RPMI7951 (cell line): ENCODE measurements around the gene MESP2. TPM values are rescaled to one million over a fixed set of nuclear protein-coding genes. Genes with fewer than 3 reads are reported as not detected.

Experiments
- DNase-seq: peaks from one replicate; pipeline ENCODE4 v3.0.0-alpha.2; 2012; ENCODE audit warnings: low read depth
- total RNA-seq: library from RNA; depleted of rRNA; stranded (reverse); fragments of >200 nt; shearing (Covaris generic); gene quantifications from 2 replicates; pipeline ENCODE4 v1.2.3, GENCODE V29; 2014; rRNA removed

Gene MESP2, protein sequence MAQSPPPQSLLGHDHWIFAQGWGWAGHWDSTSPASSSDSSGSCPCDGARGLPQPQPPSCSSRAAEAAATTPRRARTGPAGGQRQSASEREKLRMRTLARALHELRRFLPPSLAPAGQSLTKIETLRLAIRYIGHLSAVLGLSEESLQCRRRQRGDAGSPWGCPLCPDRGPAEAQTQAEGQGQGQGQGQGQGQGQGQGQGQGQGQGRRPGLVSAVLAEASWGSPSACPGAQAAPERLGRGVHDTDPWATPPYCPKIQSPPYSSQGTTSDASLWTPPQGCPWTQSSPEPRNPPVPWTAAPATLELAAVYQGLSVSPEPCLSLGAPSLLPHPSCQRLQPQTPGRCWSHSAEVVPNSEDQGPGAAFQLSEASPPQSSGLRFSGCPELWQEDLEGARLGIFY
- 1.8 and 2.6 TPM in 2 replicates for total RNA-seq

DNA sequence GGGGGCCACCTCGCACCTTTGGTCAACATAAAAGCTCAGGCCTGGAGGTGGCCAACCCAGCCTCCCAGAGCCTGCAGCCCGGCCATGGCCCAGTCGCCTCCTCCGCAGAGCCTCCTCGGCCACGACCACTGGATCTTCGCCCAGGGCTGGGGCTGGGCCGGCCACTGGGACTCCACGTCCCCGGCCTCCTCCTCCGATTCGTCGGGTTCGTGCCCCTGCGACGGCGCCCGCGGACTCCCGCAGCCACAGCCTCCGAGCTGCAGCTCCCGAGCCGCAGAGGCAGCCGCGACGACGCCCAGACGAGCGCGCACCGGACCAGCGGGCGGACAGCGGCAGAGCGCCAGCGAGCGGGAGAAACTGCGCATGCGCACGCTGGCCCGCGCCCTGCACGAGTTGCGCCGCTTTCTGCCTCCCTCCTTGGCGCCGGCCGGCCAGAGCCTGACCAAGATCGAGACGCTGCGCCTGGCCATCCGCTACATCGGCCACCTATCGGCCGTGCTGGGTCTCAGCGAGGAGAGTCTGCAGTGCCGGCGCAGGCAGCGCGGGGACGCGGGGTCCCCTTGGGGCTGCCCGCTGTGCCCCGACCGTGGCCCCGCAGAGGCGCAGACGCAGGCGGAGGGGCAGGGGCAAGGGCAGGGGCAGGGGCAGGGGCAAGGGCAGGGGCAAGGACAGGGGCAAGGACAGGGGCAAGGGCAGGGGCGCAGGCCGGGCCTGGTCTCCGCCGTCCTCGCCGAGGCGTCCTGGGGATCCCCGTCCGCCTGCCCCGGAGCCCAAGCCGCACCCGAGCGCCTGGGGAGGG, at the start of gene MESP2:
TSS of gene MESP2 (plus strand) at position 59 of the 799 bp plus-strand sequence. CDS start at position 85, 26 bp downstream.
- DNase-seq, result peak; percentile 75

GRCh38 chr15:89728254-89728653, 47.9 kb upstream of the MESP2 start:
- peak; percentile 18 for DNase-seq

- DNase-seq, result no peak
These were observed 44.9 kb upstream of the MESP2 start for GRCh38 chr15:89731275-89731674.

DNA sequence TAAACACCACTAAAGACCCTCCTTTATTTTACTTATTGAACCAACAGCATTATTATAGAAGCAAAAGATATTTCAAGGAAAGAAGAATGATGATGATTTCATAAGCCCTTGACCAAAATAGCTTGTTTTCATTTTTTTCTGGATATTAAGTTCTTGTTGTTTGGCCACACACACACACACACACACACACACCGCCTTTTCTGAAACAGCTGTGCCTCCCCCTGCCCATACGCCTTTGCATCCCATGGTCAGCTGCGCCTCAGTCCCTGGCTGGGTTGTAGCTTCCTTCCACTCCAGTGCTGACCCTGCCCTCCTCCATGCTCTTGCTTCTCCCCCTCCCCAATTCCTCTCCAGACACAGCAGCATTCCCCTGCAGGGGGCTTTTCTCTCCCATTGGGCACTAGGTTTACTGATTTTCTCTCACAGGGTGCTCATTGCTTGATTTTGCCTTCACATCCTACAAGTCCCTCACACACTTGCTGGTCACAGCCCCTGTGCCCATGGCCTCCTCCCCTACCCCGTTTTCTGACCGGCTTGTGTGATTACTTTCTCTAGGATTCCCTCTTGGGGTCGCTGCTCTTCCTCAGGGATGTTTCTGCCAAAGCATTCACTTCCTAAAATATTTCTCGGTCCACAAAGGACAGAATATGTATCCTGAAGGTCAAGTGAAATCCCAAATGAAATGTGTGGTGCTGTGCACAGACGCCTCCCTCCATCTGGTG, 43.5 kb upstream of the MESP2 start:
- no peak for DNase-seq

- no peak for DNase-seq
These were observed 40.4 kb upstream of the MESP2 start for GRCh38 chr15:89735773-89736172.

- peak; percentile 72 for DNase-seq
These were observed 36.0 kb upstream of the MESP2 start for GRCh38 chr15:89740137-89740536.

DNA sequence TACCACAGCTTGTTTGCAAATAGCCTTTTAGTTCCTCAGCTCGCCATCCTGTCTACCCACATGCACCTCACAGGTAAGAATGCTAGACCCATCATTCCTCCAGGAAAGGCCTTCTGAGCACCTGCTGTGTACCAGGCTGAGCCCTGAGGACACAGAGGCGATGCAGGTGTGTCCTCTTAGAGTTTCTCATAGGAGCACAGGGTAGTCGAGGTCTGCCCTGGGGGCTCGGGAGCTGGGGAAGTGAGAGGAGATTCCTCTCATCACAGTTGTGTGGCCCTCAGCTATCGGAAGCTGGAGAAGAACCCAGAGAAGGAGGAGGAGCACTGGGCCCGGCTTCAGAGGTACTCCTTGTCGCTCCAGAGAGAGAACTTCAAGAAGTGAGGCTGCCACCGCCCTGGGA, 33.1 kb upstream of the MESP2 start:
- DNase-seq, result no peak

GRCh38 chr15:89743594-89743993, 32.5 kb upstream of the MESP2 start:
- peak; percentile 28 for DNase-seq

GRCh38 chr15:89745131-89745530, 31.0 kb upstream of the MESP2 start:
- DNase-seq, result no peak

DNA sequence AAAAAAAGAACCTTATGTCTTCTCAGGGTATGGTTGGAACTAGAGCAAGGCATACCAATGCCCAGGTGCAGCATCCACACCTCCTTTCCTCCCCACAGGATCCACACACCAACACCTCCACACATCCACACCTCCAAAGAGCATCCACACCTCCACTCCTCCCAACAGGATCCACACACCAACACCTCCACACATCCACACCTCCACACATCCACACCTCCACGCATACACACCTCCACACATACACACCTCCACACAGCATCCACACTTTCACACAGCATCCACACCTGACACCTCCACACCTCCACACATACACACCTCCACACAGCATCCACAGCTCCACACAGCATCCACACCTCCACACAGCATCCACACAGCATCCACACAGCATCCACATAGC, 30.4 kb upstream of the MESP2 start:
- no peak for DNase-seq

- no peak for DNase-seq
These were observed 29.7 kb upstream of the MESP2 start for GRCh38 chr15:89746386-89746780.

- DNase-seq, result no peak
These were observed 28.1 kb upstream of the MESP2 start for GRCh38 chr15:89747708-89748682.

- DNase-seq, result no peak
These were observed 27.1 kb upstream of the MESP2 start for GRCh38 chr15:89749054-89749453.

DNA sequence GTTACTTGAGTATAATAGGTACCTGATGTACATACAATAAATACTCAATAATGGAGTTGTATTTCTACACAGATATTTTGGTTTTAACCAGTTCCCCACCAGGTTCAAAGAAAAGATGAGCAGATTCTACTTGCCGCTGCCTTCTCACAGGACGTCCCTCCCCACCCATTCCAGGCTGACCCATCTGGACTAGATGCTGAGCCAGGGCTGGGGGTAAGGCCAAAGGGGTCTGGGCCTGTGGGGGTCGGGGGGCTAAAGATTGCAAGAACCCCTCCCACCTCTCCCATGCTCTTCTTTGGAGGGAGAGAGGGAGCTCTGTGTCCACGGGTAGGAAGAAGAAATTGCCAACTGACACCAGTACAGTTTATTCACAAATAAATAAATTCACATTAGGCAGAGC, 26.6 kb upstream of the MESP2 start:
- DNase-seq, result no peak

DNA sequence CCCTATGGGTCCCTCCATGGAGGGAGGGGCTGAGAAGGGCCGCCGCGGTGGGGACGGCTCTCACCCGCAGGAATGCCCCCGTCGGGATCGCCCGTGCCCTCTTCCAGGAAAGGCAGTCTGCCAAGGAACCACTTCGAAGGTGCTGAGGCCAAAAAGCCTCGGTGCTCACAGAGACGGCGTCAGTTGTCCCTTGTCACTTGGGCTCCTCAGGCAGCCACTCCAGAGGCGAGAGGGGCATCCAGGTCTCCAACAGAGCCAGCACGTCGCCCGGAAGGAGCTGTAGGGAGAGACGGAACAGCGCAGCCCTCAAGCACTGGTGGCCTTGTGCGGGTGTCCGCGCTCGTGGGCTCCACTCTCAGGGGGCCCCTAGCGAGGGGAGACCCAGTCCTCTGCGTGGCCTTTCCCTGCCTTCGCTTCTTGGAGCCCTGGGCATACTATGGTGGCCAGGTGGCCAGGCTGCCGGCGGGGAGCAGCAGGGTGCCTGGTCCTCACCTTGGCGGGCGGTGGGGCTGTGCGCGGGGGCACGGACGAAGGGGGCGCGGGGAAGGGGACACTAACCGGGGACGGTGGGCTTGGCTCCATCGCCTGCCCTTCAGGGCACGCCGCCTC, 26.1 kb upstream of the MESP2 start:
- no peak for DNase-seq

DNA sequence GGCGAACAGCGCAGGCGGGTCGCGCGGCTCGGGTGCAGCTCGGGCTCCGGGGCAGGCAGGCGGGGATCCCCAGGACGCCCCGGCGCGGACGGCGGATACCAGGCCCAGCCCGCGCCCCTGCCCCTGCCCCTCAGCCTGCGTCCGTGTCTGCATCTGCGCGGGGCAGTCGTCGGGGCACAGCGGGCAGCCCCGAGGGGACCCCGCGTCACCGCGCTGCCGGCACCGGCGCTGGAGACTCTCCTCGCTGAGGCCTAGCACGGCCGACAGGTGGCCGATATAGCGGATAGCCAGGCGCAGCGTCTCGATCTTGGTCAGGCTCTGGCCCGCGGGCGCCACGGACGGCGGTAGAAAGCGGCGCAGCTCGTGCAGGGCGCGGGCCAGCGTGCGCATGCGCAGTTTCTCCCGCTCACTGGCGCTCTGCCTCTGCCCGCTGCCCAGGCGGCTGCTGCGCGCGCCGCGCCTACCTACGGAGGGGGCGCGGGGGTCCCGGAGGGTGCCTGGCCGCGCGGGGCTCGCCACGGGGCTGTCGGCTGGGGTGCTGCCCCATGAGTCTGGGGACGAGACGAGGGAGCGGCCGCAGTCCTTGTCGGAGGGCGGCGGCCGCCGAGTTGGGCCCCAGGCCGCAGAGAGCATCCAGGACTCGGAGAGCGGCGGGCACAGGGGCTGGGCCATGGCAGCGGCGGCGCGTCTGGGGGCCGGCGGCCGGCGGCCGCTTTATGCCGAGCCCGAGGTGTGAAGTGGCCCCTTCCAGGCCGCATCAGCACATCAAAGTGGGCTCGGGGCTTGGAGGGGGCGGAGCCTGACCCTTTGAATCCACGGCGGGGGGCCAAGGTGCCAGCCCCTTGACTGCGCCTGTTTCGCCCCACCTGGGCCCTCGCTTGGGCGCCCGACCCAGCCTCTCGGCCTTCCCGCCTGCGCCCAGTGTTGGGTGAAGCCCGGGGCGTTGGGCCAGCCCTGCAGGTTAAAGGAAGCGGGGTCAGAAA, 25.3 kb upstream of the MESP2 start, which contains the start of gene MESP1:
TSS of gene MESP1 (minus strand) at position 690 of the 983 bp plus-strand sequence. CDS start at position 672, 18 bp downstream.
- DNase-seq, result peak; percentile 90

DNA sequence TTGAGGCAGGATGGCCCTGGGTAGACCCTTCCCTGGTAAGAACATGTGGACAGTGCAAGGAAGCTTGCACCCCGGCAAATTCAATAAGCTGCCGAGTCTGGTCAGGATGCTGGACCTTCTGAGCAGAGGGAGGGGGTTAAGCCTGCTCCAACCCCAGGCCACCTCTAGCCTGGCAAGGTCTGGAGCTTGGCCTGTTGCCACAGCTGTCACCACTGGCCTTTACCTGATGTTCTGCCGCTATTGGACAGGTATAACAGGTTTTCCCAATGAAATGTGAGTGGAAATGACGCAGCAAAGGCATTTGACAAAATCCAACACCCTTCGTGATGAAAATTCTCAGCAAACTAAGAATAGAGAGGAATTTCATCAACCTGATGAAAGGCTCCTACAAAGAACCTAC, 24.4 kb upstream of the MESP2 start:
- no peak for DNase-seq

- DNase-seq, result no peak
These were observed 22.3 kb upstream of the MESP2 start for GRCh38 chr15:89753855-89754254.
